GM23338 (cell line): ENCODE results near the gene UIMC1.

ENCODE experiments used
- CREB1 ChIP-seq: fragments of 250-450 bp; sonication (Bioruptor Pico); IDR thresholded peaks from 2 replicates; pipeline ENCODE4 v1.5.0; 2020; ENCODE audit warnings: low read depth, mild to moderate bottlenecking, moderate library complexity
- CTCF ChIP-seq, 2 experiments: fragments of 200-600 bp in 1 of 2; sonication (generic) in 1 of 2; conservative IDR thresholded peaks; 2 replicates each; pipeline versions ENCODE4 v1.5.1 to v1.6.1; 2016 to 2017; ENCODE audit warnings: antibody characterized with exemption in 2 of 2, low read depth in 2 of 2, mild to moderate bottlenecking in 2 of 2, moderate library complexity in 1 of 2
- EZH2 ChIP-seq: fragments of 200-600 bp; sonication (generic); IDR thresholded peaks from one replicate; pipeline ENCODE4 v1.8.0; 2017; ENCODE audit warnings: antibody characterized with exemption, mild to moderate bottlenecking, low read depth; ENCODE audit not compliant: unreplicated experiment
- EZH2phosphoT487 ChIP-seq: fragments of 200-600 bp; sonication (generic); IDR thresholded peaks from one replicate; pipeline ENCODE4 v1.8.1; 2018; ENCODE audit warnings: antibody characterized with exemption; ENCODE audit not compliant: unreplicated experiment
- POLR2AphosphoS5 ChIP-seq: IDR thresholded peaks from 2 replicates; pipeline ENCODE4 v1.6.1; 2016; ENCODE audit warnings: antibody characterized with exemption, low read depth
- STAT1 ChIP-seq: IDR thresholded peaks from one replicate; pipeline ENCODE4 v1.6.1; 2016; ENCODE audit warnings: antibody characterized with exemption; ENCODE audit not compliant: unreplicated experiment
- ZNF114 ChIP-seq: fragments of 250-450 bp; sonication (Bioruptor Pico); IDR thresholded peaks from 2 replicates; pipeline ENCODE4 v1.5.0; 2020; ENCODE audit warnings: mild to moderate bottlenecking, moderate library complexity
- TF ChIP-seq, protein P1 (sequence below): IDR thresholded peaks from one replicate; pipeline ENCODE4 v1.6.1; 2018; ENCODE audit warnings: antibody characterized with exemption; ENCODE audit not compliant: unreplicated experiment
- TF ChIP-seq, protein P2 (sequence below): IDR thresholded peaks from 2 replicates; pipeline ENCODE4 v1.6.1; 2016; ENCODE audit warnings: antibody characterized with exemption

- TF ChIP-seq CTCF (conservative IDR thresholded peaks at IDR 0.05; ENCODE audit: low read depth in 2 of 2) (no peak), CREB1 (CRISPR knock-in tag) (no peak), POLR2AphosphoS5 (no peak), EZH2phosphoT487 (no peak), EZH2 (no peak), STAT1 (no peak), ZNF114 (no peak)
- TF ChIP-seq, protein P1, sequence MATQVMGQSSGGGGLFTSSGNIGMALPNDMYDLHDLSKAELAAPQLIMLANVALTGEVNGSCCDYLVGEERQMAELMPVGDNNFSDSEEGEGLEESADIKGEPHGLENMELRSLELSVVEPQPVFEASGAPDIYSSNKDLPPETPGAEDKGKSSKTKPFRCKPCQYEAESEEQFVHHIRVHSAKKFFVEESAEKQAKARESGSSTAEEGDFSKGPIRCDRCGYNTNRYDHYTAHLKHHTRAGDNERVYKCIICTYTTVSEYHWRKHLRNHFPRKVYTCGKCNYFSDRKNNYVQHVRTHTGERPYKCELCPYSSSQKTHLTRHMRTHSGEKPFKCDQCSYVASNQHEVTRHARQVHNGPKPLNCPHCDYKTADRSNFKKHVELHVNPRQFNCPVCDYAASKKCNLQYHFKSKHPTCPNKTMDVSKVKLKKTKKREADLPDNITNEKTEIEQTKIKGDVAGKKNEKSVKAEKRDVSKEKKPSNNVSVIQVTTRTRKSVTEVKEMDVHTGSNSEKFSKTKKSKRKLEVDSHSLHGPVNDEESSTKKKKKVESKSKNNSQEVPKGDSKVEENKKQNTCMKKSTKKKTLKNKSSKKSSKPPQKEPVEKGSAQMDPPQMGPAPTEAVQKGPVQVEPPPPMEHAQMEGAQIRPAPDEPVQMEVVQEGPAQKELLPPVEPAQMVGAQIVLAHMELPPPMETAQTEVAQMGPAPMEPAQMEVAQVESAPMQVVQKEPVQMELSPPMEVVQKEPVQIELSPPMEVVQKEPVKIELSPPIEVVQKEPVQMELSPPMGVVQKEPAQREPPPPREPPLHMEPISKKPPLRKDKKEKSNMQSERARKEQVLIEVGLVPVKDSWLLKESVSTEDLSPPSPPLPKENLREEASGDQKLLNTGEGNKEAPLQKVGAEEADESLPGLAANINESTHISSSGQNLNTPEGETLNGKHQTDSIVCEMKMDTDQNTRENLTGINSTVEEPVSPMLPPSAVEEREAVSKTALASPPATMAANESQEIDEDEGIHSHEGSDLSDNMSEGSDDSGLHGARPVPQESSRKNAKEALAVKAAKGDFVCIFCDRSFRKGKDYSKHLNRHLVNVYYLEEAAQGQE: no peak
- TF ChIP-seq, protein P2, sequence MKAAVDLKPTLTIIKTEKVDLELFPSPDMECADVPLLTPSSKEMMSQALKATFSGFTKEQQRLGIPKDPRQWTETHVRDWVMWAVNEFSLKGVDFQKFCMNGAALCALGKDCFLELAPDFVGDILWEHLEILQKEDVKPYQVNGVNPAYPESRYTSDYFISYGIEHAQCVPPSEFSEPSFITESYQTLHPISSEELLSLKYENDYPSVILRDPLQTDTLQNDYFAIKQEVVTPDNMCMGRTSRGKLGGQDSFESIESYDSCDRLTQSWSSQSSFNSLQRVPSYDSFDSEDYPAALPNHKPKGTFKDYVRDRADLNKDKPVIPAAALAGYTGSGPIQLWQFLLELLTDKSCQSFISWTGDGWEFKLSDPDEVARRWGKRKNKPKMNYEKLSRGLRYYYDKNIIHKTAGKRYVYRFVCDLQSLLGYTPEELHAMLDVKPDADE: no peak
Measured at GRCh38 chr5:176908675-176909368, 97.8 kb downstream of the UIMC1 start.
